NCI-H1694 (cell line): ENCODE data around the gene RPS6KA3.

Source experiments
- DNase-seq: peaks from one replicate; lab custom pipeline; 2025; lab: John Stamatoyannopoulos, UW

The RPS6KA3 gene

DNA sequence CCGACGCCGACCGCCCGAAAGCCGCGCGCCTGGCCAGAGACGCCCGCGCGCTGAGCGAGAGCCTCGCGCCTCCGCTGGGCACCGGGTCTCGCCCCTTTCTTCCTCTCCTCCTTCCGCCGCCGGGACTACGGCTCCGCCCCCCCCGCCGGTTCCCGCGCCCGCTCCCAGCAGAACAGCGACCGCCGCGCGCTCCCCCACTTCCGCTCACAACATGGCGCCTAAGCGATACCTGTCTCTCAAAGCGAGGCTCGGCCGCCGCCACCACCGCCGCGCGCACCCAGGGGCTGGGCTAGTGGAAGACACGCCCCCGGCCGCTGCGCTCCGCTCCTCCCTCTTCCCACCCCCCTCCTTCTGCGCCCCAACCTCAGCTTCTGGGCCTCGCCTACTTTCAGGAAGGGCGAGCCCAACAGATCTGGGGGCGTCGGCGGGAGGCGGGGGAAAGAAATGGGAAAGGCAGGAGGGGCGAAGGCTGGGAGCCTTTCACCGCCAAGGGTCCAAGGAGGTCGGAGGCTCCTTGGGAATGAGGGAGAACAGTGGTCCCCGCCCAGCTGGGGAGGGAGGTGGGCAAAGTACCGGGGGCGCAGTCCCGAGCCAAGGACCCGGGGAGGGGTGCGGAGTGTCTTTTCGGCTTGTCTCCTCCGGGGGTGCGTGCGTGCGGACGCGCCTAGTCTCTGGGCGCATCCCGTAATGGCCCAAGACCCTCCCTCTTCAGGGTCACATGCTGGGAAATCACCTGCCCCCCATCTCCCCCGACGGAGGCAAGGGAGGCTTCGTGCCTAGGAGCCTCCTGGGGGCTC, at the start of gene RPS6KA3:
Gene RPS6KA3, minus strand, starts transcription at position 100 of the 797 bp plus-strand sequence. CDS start 277 bp downstream, outside the sequence.
- peak; percentile 19 for DNase-seq

DNA sequence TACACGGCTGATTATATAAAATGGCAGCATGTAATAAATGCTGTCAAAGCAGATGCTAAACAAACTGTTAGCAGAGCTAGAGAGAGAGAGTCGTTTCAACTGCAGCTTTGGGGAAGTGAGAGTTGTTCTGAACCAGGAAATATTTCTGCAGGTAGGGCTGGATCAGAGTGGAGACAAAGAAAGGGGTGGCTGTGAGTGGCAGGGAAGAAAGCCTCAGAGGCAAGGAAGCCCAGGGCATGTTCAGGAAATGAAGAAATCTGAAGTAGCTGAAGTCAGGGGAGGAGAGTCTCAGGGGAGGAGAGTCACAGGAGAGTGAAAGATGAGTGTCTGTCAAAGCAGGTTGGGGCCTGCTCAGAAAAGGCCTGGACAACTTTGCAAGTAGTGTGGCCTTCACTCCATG, 48.4 kb upstream of the RPS6KA3 start:
- DNase-seq: no peak

DNA sequence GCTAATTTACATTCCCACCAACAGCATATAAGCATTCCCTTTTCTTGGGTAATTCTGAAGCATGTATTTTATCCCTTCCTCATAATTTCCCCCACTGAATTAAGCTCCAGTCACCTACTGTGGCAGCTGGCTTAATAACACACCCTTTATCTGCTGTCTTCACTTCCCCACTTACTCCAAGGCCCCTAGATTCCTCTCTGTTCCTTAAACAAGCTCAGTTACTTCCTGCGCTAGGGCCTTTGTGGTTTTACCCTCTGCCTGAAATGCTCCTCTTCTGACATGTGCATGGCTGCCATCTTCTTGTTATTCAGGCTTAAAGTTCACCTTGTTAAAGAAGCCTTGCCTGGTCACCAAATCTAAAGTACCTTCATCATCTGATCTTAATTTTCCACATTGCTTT, 47.2 kb upstream of the RPS6KA3 start:
- DNase-seq: no peak

DNA sequence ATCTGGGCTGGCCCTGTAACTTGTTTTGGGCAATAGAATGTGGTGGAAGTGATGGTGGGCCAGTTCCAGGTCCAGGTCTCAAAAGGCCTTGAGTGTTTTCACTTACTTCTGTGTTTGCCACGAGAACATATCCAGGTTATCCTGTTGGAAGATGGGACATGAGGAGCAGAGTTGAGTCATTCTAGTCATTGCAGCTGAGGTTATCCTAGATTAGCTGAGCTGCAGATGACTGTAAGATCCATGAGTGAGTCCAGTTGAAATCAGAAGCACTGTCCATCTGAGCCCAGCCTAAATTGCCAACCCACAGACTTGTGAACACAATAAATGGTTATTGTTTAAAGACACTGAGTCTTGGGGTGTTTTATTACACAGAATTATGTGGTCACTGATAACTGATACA, 45.3 kb upstream of the RPS6KA3 start:
- no peak for DNase-seq

DNA sequence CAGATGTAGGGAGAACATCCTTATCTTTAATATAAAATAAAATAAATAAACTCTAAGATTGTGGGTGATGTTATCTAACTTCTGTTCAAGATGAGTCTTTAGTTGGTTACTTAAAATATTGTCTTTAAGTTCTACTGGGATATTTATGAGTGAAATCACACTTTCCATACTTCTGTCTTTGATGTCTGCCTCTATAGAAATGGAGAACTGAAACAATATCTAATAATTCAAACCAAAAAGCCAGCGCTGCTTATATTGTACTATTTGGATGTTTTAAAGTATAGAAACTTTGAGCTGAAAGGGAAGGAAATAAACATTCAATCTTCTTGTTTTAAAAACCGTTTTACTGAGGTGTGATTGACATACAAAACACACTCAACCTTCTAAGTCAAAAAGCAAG, 44.8 kb upstream of the RPS6KA3 start:
- DNase-seq: no peak

DNA sequence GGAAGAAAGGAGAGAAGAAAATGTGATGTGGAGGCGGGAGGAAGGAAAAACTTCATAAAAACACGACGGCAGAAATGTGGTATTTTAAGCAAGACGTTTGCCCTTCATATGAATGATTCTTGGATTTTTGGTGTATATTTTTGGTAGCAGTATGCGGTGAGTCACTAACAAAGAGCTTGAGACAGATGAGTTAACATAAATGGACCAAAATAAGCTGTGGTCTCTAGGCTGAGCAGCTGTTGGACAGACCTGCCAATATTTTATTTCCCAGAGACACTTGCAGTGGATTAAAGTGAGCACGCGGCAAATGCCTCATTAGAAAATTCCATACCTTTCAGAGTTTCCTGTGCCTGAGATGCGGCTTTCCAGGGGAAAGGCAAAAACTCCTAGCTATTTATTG, 43.1 kb upstream of the RPS6KA3 start:
- DNase-seq: no peak

DNA sequence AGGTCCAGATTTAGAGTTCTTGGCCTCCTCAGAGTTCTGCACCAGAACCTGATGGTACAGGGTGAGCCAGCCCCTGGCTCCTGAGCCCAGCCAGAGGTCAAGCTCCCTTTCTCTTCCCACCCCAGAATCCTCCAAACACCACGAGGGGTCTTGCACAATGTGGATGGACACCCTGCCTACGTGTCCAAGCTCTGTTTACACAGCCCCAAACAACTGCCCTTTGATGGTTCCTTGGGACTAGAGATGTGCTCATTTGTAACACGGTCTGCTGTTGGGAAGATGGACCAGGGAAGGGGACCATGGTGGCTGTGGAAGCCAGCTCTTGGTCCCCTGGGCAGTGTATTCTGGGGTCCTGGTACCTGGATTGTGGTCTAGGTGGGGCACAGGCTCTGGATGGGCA, 40.0 kb upstream of the RPS6KA3 start:
- no peak for DNase-seq

DNA sequence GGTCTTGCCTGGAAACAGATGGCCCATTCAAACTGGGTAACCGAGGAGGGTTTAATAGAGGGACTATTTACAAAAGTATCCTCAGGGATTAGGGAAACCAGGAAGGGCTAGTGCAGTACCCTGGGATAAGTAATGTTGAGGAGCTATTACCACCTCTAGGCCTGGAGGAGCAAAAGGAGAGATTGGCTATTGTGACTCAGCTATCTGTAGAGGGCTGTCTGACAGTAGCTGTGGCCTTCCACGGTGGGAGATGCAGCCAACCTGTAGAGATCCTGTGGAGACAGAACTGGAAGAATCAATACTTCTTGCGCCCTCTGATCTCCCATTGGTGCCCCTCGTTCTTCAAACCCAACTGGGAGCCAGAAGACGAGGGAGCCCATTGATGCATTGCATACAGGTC, 34.1 kb upstream of the RPS6KA3 start:
- no peak for DNase-seq

DNA sequence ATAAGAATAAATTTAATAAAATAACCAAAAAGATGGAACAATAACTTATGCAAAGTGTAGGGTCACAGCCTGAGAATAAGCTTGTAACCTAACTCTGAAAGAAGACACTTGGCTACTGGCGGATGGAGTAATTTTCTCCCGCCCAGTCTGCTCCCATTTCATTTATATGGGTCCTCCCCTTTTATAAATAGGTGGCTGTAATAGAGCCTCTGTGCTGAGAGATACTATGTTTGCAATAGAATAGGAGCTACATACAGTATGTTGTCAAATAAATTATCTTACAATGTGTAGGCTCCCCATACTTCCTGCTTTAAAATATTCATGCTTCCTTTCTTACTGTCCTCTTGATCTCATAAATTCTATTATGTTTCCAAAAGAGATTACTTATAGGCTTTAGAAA, 28.2 kb upstream of the RPS6KA3 start:
- DNase-seq: no peak

DNA sequence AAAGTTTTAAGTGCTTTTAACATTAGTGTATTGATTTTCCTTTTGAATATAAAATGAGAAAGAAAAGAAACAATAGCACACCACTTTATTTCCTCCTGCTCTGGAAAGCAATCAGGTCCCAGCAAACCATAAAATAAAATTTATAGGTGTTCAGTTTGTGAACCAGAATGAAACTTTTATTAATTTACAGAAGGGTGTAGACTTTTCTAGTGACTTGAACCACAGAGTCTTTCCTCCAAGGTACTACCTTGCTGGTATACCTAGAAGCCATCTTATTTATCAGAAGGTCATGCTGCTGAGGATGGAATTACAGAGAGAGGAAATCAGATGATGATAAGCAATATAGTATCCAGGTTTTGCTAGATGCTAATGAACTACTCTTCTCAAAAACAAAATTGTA, 27.6 kb upstream of the RPS6KA3 start:
- DNase-seq: no peak

DNA sequence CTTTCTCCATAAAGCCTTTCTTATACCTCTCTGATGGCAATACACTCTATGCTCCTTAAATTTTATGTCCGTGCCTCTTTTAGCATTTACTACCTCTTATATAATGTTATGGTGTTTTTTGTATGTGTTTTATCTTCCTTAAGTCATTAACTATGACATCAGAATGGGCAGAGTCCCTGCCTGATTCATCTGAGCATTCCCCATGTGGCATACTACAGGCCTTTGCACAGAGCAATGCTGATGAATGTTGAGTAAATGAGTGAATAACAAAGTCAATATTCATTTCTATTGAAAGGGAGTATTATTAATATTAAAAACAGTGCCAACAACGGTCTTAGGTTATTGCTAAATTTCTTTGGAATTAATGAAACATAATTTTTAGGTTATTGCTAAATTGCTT, 18.8 kb upstream of the RPS6KA3 start:
- no peak for DNase-seq

DNA sequence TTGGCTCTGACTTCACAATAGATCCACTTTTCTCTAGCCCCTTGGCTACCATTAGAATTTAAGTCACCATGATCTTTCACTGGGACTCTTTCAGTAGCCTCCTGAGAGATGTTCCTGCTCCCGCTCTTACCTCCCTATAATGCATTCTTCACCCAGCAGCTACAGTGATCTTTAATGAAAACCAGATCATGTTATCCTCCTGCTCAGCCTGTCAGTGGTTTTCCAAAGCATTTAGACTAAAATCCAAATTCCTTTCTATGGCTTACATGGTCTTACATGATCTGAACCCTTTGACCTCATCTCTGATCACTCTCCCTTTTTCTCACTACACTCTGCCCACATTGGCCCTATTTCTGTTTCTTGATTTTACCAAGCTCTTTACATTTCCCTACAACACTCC, 18.3 kb upstream of the RPS6KA3 start:
- DNase-seq: no peak

DNA sequence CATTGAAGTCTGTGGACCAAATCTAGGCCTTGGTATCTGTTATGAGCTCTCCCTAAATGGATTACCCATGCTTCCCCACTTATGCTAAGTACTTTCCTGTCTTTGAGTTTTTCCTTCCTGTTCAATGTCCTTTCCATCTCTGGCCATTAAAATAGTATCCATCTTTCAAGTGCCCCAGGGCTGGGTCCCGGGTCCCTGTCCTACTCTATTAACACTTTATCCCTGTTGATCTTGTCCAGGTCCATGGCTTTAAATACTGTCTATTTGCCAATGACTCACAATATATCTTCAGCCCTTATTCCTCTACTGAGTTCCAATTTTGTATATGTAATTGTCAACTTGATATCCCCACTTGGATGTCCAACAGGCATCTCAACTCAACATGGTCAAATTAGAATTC, 17.7 kb upstream of the RPS6KA3 start:
- no peak for DNase-seq

DNA sequence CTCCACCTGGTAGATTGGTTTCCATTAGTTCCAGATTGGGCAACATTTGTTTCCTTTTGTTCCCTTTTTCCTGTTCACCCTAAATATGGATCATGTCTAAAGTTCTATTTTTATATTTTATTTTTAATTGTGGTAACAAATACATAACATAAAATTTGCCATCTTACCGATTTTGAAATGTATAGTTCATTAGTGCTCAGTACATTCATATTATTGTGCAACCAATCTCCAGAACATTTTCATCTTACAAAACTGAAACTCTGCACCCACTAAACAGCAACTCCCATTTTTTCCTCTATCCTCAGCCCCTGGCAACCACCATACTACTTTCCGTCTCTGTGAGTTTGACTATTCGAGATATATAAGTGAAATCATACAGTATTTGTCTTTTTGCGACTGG, 14.2 kb upstream of the RPS6KA3 start:
- DNase-seq: no peak

DNA sequence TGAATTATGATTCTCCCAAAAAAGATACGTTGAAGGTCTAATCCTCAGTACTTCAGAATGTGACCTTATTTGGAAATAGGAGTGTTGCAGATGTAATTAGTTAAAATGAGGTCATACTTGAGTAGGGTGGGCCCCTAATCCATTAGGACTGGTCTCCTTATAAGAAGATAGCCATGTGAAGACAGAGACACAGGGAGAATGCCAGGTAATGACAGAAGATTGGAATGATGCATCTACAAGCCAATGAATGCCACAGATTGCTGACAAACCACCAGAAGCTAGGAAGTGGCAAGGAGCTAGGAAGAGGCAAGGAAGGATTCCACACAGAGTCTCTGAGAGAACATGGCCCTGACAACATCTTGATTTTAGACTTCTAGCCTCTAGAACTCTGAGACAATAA, 7.4 kb upstream of the RPS6KA3 start:
- DNase-seq: no peak

DNA sequence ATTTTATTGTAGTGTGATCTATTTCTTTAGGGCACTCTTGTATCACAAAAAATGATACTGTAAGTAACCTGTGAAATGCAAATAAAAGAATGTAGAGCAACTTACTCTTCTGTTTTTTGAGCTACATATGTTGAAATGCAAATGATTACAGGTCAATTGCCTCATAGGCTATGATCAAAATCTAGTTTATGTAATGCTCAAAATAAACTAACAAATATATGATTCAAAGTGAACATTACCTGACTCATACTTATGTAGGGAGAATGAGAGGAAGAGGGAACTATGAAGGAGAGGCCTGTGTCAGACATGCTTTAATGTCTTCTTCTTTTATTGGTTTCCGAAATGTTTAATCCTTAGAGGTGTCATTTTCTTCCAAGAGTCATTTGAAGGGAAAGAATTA, 5.0 kb upstream of the RPS6KA3 start:
- DNase-seq: no peak

DNA sequence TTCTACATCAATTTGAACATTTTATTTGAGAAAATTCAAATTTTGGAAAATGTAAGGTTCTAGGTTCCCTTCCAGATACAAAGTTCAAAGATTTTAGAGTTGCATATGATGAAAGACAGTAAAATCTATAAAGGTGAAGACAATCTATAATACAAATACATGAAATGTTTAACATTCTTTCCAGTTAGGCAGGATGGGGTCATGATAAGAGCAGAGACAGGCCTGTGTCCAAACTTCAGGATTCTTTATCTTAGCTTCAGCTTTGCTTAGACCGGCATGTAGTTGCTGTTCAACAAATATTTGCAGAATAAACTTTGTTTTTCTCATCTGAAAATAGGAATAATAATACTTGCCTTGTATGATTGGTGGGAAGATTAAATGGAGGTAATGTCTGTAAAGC, 4.5 kb upstream of the RPS6KA3 start:
- no peak for DNase-seq

DNA sequence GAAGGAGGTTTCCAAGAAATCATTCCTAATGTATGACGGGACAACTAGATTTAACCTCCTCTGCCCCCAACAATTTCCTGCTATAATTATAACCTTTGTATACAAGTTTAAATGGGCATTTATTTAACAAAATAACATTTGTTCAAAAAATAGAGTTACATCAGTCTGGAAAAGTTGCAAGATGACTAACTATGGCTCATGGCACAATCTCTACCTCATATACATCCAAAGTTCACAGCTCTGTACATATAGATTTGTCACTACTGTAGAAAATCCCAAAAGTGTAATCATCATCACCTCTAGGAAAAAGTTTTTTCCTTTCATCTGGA, 3.8 kb upstream of the RPS6KA3 start:
- DNase-seq: no peak

DNA sequence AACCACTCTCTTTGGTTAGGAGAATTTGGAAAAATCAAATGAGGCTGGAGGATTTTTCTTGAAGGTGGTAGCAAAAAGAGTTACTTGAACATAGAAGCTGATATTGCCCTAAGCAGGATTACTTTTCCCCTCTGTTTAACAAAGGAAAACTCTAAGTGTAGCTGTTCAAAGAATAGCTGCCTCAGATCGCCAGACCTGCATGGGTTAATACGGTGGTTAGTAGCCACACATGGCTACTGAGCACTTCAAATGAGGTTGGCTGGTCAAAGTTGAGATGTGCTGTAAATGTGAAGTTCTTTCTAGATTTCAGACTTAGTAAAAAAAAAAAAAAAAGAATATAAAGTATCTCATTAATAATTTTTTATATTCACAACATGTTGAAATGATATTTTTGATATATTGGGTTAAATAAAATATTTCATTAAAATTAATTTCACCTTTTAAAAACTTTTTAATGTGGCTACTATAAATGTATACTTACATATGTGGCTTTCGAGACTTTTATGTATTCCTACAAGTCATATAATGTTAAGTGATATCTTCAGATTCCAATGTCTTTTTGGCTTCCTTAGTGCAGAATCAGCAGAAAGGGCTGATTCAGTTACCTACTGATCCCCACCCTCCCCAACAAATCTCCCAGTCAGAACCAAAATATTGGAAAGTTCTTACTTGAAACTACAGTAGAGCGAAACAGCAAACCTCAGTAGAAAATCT, 3.3 kb upstream of the RPS6KA3 start:
- DNase-seq: no peak

DNA sequence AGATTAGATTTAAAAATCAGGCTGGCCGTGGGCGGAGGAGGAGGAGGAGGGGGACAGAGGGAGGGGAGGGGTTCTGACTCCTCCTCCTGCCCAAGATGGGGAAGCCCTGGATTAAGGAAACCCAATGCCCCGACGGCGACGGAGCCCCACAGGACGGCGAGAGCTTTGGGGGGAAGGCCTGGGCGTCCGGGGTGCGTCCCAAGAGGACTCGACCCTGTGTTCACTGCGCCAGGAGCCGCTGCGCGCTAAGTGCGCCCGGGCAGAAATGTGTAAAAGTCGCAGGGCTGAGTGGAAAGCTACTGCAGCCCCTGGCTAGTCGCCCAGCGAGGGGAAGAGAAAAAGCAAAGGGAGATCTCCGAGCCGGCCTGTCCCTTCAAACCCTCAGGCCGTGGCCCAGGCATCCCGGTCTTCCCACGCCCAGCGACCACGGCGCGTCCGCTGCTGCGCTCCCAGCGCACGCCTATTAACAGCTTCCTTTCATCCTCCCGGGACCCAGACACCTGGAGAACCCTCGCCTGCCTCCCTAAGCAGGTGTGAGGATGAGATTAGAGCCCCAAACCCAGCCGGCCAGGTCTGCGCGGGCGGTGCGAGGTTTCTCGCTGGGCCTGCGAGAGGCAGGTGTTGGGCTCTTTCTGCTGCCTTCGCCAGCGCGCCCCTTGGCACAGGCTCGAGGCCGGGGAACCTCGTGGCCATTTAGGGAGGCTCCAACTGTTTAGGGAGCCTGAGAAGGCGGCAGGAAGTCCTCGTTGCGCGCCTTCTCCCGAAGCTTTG, 1.4 kb upstream of the RPS6KA3 start:
- no peak for DNase-seq

DNA sequence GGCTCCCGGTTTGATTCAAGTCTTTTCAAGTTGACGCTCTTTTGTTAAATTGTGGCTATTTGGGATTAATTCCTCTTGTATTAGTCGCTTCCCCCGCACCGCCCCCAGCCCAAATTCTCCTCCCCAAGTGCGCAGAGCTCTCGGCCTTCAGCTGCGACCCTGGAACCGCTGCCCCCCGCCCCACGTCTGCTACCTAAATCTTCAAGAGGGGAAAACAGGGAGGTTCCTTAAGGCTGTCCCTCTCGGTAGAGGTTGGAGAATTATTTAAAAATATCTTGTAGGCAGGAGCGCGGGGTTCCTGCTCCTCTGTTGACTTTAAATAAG, 860 bp upstream of the RPS6KA3 start:
- no peak for DNase-seq

DNA sequence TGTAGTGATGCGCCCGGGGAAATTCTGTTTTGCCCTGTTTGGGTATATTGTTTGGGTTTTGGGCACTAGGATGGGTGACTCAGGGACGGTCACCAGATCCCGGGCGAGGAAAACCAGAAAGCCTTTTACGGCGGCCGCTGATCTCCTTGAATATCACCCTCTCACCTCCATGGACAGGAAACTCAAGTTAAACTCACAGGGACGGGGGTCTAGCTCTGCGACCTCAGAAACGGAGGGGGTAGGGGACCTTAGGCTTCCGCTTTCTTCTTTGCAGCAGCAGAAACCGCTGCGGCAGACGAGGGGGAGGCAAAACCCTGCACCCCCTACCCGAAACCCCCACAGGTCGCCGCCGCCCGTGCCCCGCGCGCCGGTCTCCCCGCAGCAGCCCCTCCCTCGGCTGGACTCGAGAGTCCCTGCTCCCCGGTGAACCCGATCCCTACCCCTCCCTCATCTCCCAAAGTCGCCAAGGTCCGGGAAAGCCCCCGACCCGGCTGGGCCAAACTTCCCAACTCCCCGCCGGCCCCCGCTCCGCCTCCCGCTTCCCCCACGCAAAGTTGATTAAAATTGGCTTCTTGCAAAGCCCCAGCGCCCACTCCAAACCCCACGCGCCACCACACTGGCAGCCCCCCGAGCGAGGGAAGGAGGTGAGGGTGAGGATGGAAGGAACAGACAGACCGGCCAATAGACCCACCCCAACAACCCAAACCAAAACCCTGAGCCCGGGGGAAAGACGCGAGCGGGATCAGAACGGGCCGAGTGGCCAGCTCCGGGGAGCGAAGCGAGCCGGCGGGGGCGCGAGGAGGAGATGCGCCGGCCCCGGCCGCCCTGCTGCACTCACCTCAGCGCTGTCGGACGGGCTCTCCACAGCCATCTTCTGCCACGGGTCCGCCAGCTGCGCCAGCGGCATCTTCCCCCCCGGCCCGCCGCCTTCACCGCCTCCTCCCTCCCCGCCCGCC, 705 bp downstream of the RPS6KA3 start:
- no peak for DNase-seq
